ENCODE results near the gene FXYD6.
"Not testable (repeated sequence)": the region's sequence is repeated elsewhere in the genome, so short reads cannot be mapped to it uniquely, and the experiment has no call there.

The FXYD6 gene

DNA sequence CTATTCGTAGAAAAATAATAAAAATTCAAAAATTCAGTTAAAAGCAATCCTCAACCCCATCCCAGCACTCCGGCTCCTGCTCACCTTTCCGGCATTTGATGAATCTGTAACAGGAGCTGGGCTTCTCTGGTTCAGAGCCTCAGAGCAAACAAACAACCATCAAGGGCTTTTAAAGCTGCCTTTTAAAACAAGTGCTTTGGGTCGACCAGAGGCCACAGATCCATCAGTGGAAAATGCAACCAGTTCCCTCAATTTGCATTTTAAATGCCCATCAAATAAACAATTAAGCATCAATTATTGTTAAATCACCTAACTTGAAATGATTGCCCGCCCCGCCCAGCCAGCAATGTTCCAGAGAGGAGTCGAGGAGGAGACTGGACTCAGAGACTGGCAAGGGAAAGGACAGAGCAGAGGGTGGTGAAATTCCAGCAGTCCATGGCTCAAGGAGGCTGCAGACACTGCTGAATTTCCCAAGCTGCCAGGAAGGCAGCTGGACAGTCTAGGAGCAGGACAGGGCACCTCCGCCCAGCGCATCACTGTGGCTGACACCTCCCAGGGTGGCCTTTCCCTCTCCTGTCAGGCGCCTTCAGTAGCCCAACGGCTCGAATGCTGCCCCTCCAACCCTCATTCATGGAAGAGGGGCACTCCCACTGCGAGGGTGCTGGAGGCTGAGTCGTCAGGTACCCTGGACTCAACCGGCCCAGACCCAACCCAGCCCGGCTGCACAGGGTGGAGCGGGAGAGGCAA lies 7.5 kb downstream of the FXYD6 start:
- no peak for DNase-seq (ENCODE audit: low read depth)

DNA sequence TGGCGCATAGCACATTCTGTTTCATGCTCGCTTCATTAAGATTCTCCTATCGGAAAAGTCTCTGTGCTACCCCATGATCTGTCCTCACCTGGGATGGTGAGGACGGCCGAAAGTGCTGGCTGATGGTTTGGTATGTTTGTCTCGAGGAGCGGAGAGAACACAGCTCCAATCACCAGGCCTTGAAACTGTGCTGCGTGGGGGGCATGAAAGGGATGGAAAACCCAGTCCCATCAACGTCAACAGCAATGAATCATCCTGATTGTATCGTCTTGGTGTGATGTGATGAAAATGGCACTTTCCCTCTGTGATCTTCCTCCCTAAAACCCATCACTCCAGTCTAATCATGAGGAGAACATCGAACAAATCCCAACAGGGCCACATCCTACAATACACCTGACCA lies 8.4 kb downstream of the FXYD6 start:
- no peak for DNase-seq (ENCODE audit: low read depth)

DNA sequence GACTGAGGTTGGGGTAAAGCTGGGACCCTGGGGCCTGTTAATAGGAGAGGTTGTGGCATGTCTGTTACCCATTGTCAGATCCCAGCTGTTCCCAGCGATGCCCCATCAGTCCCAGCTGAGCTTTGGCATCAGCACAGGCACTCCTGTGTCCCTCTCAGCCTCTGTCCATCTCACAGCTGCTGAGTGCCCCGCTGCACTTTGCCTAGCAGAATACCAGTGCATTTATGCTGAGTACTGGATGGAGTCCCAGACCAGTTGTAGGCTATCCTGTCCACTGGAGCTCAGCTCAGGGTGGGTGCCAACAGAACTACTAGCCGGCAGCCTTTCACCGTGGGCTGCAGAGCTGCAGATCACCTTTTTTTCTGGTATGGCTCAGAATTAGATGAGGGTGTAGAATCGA lies 9.9 kb downstream of the FXYD6 start:
- DNase-seq (ENCODE audit: low read depth), result no peak

DNA sequence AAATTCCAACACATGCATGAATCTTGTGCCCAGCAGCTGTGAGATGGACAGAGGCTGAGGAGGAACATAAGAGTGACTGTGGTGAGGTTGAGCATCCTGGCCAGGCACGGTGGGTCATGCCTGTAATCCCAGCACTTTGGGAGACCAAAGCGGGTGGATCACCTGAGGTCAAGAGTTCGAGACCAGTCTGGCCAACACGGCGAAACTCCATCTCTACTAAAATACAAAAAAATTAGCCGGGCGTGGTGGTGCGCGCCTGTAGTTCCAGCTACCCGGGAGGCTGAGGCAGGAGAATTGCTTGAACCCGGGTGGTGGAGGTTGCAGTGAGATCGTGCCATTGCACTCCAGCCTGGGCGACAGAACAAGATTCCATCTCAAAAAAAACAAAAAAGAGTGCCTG lies 10.9 kb downstream of the FXYD6 start:
- not testable (repeated sequence) for DNase-seq (ENCODE audit: low read depth)

DNA sequence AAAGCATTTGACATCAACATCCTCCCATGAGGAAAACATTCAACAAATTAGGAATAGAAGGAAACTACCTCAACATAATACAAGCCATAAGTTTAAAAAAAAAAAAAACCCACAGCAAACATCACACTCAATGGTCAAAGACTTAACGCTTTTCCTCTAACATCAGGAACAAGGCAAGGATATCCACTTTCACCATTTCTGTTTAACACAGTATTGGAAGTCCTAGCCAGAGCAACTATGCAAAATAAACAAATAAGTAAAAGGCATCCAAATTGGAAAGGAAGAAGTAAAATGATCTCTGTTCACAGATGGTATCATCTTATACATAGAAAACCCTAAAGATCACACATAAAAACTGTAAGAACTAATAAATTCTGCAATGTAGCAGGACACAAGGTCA lies 13.1 kb downstream of the FXYD6 start:
- no peak for DNase-seq (ENCODE audit: low read depth)

DNA sequence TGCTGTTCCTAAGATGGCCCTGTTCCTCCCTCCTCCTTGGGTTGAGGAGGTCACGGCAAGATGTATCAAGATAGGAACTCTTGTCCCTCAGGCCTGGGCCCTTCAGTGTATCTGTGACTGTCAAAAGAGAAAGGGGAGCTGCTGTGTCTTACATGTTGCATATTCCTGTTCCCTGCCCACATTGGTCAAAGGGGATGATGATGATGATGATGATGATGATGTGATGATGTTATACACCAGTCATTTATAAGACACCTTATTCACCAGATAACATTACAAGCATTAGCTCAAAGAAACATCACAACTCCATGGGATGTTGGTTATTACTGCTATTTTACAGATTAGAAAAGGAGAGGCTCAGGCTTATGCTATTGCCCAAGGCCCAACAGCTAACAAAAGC lies 13.7 kb downstream of the FXYD6 start:
- no peak for DNase-seq (ENCODE audit: low read depth)

DNA sequence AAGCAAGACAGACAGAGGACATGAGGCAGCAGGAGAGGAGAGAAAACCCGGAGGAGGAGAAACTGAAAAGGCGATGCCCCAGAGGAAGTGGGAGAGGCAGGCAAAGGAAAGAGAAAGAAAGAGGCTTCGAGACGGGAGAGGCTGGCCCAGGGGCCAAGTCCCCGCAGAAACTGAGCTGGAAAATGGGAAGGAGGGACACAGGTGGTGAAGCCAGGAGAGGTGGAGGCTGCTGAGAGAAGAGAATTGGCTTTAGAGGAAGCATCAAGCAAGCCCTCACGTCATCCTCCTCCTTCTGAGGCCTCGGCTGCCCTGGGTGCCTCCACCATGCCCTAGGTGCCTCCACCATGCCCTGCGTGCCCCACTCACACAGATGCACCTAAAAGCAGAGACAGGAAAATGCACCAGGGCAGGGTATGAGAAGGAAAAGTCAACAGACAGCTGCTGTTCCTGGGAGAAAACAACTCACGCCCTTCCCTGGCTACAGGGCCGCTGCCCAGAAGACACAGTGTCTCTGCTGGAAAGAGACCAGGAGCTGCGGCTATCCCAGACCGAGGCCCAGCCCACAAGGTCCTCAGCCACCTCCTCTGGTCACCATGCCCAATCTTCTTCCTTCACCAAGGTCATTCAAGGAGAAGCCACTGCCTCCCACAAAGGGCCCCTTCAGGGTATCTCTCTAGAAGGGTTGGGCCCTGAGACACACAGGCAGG lies 14.3 kb downstream of the FXYD6 start:
- DNase-seq (ENCODE audit: low read depth), result no peak

DNA sequence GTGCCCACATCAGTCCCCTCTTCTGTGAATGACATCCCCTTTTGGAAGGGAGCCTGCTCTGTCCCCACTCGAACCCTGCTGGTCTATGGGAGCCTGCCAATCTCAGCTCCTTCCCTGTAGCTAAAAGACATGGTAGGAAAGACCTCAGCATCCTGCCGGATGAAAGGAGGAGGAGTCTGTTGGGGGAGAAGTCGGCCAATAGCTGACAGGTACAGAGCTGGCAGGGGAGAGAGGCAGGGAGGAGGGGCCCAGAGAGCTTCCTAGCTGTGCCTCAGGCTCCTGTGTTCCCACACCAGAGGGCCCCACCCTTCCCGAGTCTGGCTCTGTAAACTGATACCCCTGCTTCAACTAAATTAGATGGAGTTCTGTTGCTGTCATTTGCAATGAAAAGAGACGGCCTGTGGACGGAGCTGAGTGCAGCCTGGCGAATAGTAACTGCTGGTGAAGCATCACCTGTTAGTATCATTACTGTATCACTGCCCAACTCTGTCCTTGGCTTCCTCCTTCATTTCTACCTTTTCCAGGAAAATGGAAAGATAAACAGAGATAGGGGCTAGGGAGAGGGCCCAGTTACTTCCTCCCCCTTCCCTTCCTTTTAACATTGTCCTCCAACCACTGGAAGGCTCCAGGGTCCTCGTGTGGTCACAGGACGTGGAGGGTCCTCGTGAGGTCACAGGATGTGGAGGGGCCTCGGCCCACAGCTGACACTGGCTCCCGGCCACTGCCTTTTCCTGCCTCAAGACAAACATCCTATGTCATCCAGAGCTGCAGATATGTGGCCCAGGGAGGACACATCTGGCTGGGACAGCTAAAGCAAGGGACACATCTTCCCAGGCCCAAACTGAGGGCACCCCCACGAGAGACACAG lies 15.1 kb downstream of the FXYD6 start:
- DNase-seq (ENCODE audit: low read depth), result no peak

DNA sequence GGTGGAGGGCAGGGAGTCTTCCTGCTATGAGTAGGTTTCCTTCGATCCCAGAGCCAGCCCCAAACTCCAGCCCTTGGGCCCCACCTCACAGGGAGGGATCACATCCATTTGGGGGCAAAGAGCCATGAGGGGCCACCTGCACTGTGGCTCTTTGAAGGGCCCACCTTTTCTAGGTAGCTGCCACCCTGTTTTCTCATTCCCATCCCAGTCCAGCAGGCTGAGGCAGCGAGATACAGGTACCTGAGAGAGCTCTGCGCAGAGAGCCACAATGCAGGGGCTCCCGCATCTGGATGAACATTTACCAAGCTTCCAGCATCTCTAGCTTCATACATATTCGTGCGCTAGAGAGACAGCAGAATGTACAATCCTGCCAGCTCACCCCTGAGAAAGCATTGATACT lies 16.3 kb downstream of the FXYD6 start:
- no peak for DNase-seq (ENCODE audit: low read depth)

DNA sequence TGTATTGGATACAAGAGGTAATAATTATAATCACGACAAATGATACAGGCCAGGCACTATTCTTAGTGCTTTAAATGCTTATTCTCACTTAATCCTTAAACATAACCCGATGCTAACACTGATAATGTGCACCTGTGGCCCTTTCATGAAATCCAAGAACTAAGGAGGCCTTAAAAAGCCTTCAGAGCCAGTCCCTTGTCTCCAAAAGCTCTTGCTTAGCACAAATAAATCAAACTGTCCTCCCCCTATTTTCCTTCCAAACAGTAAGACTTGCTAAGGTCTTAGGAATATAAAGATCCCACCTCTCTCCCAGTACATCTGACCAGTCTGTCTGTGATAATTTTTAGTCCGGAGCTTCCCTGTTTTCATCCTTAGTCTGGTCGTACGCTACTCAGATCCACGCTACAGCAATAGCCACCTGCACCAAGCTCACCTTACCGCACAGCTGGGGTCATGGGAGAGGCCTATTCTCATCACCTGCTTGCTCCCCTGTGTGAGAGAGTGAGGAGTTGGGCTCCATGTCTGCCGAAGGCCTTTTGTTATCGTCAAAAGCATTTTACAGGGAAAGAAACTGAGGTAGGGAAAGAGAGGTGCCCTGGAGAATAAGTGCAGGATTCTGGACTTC lies 16.9 kb downstream of the FXYD6 start:
- DNase-seq (ENCODE audit: low read depth), result no peak

DNA sequence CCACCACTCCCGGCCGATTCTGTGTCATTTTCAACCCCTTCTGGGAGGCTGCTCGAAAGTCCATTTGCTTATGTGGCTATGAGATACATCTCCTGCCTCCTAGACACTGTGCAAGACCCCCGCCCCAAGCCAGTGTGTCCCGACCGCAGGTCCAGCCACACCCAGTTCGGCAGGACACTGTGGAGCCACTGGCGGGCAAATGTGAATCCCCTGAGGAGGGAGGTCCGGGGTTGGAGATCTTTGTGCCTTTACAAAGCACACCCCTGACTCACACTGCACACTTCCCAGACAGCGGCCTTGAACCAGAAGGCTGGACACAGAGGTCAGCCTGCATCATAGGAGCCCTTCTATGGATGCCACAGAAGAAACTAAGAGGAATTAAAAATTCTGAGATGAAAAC lies 17.4 kb downstream of the FXYD6 start:
- DNase-seq (ENCODE audit: low read depth), result no peak

DNA sequence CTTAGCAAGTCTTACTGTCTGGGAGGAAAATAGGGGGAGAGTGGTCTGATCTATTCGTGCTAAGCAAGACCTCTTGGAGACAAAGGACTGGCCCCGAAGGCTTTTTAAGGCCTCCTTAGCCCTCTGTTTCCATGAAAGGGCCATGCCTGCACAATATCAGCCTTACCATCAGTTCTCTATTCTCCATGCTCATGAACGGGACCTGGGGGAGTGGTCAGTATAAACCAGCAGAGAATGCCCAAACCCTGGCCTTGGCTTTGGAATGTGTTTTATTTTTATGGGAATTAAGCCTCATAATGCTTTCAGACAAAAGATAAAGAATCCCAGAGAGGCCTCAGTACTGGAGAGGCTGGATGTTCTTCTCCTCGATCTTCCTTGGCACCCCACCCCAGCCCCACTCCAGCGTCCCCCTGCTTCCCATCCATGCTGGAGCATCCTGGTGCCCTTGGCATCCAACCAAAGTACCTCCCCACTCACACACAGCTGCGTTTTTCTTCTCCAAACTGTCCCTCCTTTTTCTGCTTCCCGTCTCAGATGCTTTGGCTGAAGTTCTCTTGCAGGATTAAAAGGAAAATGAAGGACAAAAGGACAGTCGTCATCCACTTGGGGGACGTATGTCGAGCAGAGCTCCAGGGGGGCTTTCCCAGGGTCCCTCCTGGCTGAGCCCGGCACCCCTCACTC lies 18.6 kb downstream of the FXYD6 start:
- DNase-seq (ENCODE audit: low read depth), result no peak

DNA sequence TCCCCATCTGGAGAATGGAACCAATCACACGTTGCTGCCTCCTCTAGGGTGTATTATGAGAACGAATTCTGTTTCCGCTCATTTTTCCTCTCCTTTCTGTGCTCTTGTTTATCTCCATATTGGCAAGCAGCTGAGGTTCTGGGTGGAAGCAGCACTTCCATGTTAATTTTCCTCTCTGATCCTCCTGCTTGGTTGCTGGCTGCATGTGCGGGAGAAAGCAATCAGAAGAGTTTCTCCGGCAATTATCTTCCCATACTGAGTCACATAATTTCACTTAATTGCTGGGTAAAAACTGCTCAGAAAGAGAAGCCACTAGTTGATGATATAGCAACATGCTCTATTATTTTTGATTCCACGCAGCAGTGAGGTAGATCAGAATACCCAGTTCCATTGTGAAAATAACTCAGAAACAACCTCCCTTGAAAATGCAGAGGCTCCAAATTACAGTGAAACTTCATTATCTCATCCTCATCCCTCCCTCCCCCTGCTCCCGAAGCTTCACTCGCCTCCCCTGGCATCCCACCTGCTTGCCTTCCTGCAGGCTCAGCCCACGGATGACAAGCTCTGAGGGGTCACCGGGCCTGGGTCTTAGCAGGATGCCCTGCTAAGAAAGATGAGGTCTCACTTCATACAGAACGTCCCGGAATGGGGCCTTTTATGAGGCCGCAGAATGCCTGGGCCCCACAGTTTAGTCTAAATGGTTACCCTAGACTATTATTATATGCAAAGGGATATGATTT lies 20.4 kb downstream of the FXYD6 start:
- DNase-seq (ENCODE audit: low read depth), result no peak

DNA sequence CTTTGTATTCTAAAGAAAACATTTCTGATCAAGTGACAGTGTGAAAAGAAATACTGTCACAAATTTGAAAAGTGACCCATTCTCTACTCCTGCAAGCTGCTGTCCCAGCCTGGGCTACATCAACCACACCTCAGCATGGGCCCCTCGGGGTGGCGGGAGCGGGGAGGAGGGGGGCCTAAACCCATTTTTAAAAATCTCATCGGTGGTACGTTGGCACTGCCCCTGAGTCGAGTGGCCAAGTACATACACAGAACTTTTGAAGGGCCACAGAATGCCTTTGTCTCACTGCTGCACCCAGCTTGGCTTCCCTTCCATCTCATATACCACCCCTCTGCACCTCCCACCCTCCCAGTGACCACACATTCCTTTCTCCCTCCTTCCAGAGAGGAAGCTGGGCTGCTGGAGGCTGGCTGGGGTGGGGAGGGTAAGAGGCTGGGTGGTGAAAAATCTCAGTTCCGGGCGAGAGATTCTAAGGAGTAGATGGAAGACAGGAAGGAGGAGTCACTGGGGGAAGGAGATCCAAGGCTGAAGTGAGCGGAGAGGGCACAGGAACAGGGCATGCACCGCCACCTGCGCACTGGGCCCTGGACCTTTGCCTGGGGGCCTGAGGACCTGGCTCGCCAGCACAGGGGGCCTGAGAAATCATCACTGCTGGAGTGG lies 21.1 kb downstream of the FXYD6 start:
- DNase-seq (ENCODE audit: low read depth), result no peak

DNA sequence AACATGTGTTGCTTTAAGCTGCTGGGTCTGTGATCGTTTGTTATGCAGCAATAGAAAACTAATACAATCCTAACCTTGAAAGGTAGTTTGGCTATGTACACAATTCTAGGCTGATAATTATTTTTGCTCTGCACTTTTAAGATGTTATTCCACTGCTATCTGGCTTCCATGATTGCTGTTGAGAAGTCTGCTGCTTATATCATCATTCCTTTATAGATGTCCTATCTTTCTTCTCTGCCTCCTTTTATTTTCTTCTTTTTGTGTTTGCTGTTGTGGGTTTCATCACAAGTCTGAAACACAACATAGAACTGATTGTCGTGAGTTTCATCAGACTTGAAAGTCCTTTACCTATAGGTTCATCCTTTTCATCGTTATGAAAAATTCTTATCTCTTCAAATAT lies 24.1 kb downstream of the FXYD6 start:
- DNase-seq (ENCODE audit: low read depth), result no peak

DNA sequence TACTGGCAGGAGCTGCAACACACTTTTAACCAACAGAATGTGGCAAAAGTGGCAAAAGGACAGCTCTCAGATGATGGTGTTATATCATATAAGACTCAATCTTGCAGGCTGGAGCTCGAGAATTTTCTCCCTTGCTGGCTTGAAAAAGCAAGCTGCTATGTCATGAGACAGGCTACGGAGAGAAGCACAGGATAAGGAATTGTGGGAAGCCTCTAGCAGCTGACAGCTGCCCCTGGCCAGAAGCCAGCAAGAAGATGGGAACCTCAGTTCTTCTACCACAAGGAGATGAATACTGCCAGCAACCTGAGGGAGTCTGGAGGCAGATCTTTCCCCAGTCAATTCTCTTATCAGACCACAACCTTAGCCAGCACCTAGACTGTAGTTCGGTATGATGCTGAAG lies 24.6 kb downstream of the FXYD6 start:
- DNase-seq (ENCODE audit: low read depth), result no peak

DNA sequence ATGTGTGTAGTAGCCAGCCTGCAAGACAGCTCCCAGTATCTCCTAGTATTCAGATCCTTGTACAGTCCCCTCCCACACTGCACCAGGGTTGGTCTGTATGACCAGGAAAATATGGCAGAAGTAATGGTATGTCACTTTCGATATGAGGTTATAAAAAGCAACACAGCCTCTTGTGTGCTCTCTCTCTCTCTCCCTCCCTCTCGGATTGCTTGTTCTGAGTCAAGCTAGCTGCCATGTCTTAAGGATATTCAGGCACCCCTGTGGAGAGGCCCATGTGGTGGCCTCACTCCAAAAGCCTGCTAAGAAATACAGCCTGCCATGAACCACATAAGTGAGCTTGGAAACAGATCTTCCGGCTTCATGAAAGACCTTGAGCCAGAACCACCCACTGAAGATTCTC lies 25.4 kb downstream of the FXYD6 start:
- DNase-seq (ENCODE audit: low read depth), result no peak

DNA sequence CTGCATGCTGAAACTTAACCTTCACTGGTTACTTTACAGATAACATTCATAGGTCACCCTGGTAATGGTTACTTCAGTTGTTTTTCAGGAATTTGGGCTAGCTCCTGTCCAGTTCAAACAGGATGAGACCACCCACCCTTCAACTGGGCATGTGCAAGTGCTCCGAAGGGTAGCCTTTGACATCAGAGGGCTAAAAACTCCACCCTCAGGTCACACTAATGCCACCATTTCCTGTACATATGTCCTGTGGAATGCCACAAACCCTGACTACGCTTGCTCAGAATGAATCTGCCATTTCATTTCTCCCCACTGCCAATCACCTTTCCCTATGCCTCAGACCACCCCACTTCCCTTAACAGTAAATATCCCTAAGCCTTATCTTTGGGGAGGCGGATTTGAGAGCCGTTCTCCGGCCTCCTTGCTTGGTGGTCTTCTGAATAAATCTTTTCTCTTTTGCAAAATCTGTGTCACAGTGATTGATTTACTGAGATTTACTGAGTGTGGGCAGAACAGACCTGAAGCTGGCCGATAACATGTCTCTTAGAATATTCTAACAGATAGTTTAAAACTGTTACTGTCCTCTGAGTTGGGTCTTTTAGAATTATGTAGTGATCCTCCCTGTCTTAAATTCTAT lies 26.6 kb downstream of the FXYD6 start:
- DNase-seq (ENCODE audit: low read depth), result no peak

DNA sequence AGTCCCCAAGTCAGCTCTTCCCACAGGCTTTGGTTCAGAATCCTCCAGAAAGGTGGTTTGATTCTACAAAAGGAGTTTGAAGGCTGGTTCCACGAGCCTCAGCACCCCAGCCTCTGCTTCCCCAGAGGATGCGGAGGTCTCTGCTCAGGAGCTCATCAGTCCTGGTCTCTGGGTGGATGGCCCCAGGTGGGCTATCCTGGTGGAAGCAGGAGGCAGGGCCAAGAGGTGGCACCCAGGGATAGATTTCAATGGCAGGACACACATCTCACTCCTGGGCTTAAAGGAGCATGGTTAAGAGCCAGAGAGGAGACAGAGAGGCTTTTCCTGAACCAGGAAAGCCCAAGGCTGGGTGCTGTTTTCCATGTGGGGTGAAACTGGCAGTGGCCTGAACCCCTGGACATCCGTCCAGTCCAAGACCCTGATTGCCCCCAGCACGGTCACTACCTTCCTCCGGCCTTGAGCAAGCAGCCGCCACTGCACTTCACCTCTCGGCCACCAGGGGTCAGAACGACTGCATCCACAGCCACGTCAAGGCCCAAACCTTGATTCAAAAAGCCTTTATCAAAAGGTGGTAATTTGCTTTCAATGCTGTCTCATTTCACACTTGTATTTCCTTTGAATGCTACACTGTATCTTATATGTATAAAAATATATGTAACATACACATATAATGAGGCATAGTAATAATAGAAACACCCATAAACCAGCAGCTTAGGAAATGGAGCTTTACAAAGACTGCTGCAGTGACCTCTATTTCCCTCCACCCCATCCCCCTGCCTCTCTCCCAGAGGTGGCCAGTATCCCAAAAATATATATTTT lies 32.6 kb downstream of the FXYD6 start:
- peak; percentile 66 for DNase-seq (ENCODE audit: low read depth)
